HUDEP-2 (cell line): ENCODE results near the gene TUBG2.

Experiments used
- DNase-seq, 76 experiments: peaks; one replicate each; lab custom pipeline; 2025; ENCODE audit not compliant: unreplicated experiment in 76 of 76; lab: John Stamatoyannopoulos, UW

The TUBG2 gene

DNA sequence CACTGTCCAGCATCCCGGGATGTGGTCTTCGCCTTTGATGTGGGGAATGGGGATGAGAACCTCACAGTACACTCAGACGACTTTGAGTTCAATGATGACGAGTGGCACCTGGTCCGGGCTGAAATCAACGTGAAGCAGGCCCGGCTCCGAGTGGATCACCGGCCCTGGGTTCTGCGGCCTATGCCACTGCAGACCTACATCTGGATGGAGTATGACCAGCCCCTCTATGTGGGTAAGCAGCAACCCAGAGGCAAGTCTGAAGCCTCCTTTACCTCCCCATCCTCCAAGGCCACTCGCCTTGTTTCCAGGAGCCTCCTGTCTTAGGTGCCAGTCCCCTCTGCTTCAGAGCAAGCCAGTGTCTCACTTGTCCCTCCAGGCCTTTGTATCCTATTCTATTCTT lies 33.4 kb downstream of the TUBG2 start:
- DNase-seq, result no peak

DNA sequence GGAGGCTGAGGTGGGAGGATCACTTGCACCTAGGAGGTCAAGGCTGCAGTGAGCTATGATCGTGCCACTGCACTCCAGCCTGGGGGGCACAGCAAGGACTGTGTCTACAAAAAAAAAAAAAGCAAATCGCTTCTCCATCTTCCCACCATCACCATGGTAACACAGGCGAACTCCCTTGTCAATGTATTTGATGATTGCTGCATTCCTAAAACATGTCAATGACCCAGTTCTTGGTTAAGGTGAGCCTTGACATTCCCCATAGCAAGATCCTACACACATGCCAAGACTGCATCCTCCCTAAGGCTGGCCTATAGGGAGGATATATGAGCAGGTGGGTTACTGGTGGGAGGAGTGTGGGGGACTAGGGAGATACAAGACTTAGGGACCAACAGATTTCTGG lies 35.4 kb downstream of the TUBG2 start:
- no peak for DNase-seq

DNA sequence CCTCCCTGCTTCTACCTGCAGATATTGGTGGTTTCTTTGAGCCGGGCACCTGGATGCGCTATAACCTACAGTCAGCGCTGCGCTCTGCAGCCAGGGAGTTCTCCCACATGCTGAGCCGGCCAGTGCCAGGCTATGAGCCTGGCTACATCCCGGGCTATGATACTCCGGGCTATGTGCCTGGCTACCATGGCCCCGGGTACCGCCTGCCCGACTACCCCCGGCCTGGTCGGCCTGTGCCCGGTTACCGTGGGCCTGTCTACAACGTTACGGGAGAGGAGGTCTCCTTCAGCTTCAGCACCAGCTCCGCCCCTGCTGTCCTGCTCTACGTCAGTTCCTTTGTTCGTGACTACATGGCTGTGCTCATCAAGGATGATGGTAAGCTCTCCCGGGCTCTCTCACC lies 36.4 kb downstream of the TUBG2 start:
- DNase-seq, result no peak

DNA sequence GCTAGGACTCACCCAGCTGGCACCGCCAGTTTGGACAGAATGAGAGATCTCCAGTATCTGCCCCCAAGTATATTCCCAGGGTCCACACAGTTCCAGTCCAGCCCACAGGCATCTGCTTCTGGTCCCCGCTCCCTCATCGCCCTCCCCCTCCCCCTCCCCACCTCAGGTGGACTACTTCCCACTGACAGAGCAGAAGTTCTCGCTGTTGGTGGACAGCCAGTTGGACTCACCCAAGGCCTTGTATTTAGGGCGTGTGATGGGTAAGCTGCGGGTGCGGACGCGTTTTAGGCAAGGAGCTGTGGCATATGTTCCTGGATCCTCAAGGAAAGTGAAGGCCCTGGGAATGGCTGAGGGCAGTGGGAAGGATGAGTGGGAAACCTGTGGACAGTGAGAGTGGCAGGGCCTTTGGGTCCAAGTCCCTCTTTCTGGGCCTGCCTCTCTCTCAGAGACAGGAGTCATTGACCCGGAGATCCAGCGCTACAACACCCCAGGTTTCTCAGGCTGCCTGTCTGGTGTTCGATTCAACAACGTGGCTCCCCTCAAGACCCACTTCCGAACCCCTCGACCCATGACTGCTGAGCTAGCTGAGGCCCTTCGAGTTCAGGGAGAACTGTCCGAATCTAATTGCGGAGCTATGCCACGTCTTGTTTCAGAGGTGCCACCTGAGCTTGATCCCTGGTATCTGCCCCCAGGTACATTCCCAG lies 38.2 kb downstream of the TUBG2 start:
- no peak for DNase-seq

DNA sequence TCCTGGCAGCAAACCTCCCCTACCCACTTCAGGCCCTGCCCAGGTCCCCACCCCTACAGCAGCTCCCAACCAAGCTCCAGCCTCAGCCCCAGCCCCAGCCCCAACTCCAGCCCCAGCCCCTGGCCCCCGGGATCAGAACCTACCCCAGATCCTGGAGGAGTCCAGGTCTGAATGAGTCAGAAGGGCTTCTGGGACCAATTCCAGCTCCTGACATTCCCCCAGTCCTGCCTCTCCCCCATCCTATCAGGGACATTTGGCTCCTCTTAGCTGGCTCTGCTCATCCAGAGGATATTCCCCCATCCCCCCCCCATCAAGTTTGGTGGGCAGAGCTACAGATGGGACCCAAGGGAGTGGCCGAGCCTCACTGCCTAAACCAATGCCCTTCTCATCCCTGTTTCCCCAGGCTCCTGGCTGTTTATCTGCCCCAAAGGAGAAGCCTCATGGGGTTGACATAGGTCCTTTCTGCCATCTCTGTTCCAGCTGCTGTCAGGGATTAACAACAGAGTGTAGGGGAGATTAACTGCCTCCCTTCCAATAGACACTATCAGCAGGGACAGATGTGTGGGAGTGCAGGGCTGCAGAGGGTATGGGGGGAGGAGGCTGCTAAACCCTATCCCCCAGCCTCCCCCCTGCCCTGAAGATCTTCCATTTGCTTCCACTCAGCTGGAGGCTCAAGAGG lies 39.8 kb downstream of the TUBG2 start:
- peak in 72 of 76 experiments; percentile 49 to 95 (median 79) for DNase-seq

DNA sequence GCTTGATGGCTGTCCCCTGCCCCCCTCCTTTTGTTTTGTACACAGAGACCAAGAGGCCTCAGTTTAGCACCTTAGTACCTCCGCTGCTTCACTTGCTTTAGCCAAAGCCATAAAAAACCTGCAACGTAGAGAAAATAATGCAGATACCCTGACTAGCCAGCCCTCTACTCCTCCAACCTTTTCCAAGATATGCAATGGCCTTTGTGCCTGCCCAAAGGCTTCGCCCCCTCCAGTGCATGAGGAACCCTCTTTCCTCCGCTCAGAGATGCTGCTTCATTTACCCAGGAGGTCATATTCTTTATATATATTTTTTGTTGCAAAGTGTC lies 40.3 kb downstream of the TUBG2 start:
- DNase-seq, result no peak

DNA sequence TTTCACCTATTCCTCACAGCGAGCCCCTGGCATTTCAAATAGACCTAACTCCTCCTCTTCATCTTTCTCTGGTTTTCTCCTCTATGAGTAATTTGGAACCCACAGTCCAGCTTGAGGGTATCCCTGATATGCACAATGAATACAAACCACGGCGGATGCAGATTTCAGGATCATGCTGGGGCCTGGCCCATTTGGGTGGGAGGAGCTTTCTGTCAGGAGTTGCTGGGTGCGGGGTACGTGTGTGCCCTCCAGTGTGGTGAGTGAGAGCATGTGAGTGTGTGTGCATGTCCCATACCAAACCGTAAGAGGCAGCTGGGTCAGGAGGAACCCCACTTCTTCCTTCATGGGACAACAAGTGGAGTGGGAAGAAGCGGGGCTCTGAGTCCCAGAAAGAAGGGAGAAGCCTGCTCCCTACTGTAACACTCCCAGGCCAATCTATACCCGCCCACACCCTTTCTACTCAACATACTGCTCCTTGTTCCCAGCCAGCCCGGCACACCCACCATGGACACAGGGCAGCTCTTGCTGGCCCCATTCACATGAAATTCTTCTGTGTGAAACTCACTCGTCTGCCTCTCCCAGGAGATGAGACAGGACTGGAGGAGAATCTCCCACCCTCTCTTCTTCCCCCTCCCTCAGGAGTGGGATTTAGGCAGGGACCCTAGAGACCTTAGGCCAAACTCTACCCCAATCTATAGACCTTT lies 41.7 kb downstream of the TUBG2 start:
- no peak for DNase-seq

DNA sequence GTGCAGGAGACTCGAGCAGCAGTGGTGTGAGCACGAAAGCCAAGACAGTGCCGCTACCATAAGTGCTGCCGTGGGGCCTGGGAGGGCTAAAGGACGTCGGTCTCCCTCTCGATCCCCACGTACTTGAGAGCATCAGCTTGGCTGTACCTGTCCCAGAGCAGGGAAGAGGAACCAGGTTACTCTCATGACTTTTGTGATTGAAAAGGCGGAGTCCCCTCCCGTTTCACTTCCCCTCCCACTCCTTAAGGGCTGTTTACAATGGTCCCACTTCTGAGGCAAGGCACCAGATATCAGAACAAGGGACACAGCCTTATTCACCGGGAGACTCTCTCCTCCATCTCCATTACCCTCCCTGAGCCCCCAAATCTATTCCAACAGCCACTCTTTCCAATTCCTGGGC lies 43.4 kb downstream of the TUBG2 start:
- no peak for DNase-seq

DNA sequence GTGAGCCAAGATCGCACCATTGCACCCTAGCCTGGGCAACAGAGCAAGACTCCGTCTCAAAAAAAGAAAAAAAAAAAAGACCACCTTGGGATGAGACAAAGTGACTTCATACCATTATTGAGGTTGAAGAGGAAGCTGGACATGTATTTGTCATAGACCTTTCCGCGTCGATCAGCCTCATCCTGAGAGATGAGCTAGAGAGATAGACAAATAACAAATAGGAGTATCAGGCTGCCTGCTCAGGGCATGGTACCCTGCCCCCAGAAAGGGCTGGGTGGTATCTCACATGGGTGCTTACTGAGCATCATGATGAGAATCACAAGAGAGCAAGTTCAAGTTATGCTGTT lies 45.4 kb downstream of the TUBG2 start:
- no peak for DNase-seq

DNA sequence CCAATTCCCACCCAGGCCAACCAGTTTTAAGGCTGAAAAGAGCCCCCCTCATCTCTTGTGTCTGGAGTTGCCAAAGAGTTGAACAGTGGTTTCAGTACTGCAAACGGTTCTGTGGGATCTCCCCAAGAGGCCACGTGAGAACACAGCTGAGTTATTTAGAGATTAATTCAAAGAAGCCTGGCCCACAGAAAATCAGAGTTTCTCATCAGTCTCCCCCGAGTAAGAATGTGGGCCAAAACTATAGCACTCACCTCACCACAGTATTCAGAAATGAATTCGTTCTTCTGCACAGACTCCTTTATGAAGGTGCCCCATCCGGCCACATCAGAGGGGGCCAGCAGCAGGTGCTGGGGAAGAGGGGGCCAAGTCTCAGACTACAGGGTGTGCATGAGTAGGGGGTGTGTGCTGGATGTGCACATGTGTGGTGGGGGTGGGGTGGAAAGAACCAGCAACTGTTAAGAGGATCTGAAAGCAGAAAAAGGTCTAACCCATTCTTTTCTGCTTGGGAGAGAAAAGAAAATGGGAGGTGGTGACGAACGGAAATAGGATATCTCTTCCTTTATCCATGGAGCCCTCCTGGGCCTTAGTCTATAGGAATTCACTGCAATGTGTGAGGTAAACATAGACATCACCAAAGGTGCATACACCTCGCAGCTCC lies 45.9 kb downstream of the TUBG2 start:
- DNase-seq, result no peak

DNA sequence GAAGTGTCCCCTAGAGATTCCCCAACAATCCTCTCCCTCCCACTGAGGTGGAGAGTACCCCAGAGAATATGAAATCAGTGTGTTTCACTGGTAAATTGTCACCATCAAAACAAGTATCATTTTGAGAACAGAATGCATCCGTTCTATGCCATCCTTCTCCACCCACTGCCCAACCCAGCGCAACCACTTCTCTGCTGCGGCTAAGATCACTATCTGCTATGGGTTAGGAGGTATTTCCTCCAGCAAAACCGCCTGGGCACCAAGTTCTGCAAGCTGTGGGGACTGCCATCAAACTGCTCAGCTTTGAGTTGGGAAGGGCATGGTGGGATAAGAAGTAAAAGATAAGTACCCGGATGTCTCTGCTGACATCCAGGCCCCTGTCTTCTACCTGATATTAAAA lies 47.6 kb downstream of the TUBG2 start:
- peak in 57 of 76 experiments; percentile 16 to 72 (median 42) for DNase-seq

DNA sequence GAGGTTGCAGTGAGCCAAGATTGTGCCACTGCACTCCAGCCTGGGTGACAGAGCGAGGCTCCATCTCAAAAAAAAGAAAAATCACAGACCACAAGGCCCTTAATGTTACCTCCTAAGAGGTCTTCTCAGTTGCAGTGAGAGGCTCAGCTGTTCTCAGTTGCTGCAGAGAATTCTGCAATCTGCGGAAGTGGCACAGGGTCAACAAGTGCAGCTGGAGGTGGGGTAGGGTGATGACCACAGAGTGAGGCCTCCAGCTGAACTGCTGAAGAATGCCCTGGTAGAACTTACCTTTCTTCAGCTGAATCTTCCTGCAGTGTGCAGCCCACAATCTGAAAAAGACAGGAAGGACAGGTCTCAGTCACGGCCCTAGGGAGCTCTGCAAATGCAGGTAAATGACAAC lies 49.5 kb downstream of the TUBG2 start:
- no peak for DNase-seq

DNA sequence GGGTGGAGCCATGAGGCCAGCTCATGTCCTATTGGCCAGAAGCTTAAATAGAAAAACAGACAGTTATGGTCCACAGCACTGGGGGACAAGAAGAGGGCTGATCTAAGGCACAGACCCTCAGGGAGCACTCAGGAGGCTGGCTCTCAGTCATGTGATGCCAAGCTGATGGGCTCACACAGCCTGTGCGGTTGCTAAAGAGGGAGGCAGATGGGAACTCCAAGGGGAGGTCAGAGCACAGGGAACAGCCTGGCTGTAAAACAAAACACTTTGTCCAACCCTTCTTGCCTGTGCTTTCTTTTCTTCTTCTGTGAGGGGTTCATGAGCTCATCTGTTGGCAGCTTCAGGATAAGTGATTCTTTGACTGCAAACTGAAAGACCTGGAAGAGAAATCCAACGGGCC lies 50.5 kb downstream of the TUBG2 start:
- DNase-seq, result no peak
